IPS-NIHi11 (cell line): Measurements from ENCODE around the gene RPS10.
"Not testable (repeated sequence)": the region's sequence is repeated elsewhere in the genome, so short reads cannot be mapped to it uniquely, and the experiment has no call there.

Experiments
- DNase-seq: peaks from one replicate; pipeline ENCODE4 v3.0.0; 2012; ENCODE audit warnings: mixed read lengths, low spot score

RPS10 gene

DNA sequence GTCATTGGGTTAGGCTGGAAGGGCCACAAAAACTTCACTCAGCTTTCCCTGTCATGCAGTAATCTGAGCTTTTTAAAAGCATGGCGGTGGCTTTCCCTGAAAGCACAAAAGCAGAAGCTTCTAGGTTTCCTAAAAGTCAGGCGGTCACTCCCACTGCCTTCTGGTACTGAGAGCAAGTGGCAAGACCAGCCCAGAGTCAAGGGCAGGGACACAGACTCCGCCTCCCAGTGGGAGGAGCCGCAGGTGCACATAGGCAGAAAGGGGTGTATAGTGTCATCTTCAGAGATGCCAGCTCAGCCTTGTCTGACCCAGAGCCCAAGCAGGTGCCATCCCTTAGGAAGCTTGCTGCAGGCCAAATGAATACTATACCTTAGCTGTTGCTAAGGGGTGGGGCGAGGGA is 22.0 kb upstream of the RPS10 start:
- peak; percentile 74 for DNase-seq

- no peak for DNase-seq
These were observed 21.5 kb upstream of the RPS10 start for GRCh38 chr6:34447386-34447785.

DNA sequence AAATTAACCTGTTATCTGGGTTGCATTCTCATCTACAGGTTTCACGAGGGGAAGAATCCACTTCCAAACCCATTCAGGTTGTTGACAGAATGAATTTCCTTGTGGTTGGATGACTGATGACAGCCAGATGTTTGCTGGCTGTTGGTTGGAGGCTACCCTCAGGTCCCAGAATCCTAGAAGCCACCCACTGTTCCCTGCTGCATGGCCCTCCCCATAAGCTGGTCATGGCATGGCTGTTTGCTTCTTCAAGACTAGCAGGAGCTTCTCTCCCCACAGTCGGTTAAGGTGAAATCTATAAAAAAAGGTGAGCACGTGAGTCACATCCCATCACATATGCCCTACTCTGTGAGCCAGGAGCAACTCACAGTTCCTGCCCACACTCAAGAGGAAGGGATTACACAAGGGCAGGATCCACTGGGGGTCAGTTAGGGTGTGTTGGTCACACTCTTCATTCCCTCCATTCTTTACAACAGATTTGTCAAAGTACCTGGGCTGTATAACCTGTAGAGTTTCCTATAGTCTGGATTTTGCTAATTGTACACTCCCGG is 19.5 kb upstream of the RPS10 start:
- DNase-seq, result no peak

GRCh38 chr6:34441526-34441925 is 15.7 kb upstream of the RPS10 start:
- no peak for DNase-seq

- DNase-seq, result no peak
These were observed 13.6 kb upstream of the RPS10 start for GRCh38 chr6:34439442-34439841.

- DNase-seq, result no peak
These were observed 12.8 kb upstream of the RPS10 start for GRCh38 chr6:34438705-34439104.

GRCh38 chr6:34437644-34437970 is 11.7 kb upstream of the RPS10 start:
- no peak for DNase-seq

GRCh38 chr6:34436803-34437643 is 11.2 kb upstream of the RPS10 start:
- no peak for DNase-seq

- no peak for DNase-seq
These were observed 10.0 kb upstream of the RPS10 start for GRCh38 chr6:34435916-34436315.

DNA sequence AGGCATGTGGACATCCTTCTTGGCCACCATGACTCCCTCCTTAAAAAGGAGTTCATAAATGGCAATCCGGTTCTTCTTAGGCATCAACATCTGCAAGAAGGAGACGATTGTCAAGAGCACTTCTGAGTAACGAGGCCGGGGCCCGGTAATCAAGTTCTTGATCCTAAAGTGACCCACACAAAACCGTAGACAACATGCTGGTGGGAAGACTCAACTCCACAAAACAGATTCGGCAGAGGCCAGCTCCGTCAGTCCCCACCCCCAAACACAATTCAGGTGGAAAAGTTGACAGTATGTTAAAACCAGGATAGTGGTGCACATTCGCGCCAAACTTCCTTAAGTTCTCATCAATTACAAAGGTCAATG is 754 bp downstream of the RPS10 start:
- no peak for DNase-seq

GRCh38 chr6:34424200-34425131 is 1.4 kb downstream of the RPS10 start:
- no peak for DNase-seq

- no peak for DNase-seq
These were observed 2.6 kb downstream of the RPS10 start for GRCh38 chr6:34423254-34423653.

- DNase-seq, result no peak
These were observed 7.5 kb downstream of the RPS10 start for GRCh38 chr6:34418367-34418766.

- DNase-seq, result no peak
These were observed 8.9 kb downstream of the RPS10 start for GRCh38 chr6:34416877-34417371.

DNA sequence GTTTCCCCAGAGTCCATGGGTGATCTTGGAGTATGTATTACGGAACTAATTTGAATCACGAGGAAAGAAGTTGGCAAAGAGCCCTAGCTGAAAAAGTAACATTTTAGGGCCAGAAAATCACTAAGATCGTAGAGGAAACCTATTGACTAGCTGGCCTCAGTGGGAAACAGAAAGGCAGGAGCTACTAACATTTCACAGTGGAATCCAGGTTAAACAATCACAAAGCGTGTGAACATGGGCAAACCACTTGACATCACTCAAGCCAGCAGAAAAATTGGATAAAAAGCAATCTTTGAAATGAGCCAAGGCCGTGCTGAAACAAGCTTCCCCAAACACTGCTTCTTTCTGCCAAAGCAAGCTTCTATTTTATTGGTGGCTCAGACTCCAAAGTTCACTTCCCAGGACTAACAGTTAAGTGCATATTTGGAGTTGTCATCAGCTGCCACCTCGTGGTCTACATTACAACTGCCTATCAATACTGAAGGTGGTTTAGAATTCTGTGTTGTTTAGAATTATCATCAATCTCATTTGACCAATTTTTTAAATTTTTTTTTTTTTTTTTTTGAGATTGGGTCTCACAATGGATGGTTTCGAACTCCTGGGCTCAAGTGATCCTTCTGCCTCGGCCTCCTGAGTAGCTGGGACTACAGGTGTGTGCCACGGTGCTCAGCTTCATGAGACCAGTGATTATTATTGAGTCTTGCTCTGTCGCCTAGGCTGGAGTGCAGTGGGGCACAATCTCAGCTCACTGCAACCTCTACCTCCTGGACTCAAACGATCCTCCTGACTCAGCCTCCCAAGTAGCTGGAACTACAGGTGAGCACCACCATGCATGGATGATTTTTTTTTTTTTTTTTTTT is 10.6 kb downstream of the RPS10 start:
- no peak for DNase-seq

DNA sequence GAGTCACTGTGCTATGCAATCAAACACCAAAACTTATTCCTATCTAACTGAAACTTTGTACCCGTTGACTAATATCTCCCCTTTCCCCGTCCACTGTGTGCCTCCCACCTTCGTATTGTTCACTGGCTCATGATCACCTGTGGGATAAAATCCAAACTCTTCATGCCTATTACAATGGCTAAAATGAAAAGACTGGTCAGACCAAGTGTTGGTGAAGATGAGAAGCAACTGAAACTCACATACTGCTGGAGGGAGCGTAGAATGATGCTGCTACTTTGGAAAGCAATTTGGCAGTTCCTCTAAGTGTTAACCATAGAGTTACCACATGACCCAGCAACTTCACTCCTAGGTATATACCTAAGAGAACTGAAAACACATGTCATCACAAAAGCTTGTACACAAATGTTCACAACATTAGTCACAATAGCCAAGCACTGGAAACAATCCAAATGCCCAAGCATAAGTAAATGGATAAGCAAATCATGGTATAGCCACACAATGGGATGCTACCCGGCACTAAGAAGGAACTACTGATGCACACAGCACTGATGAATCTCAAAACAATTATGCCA is 13.1 kb downstream of the RPS10 start:
- no peak for DNase-seq

DNA sequence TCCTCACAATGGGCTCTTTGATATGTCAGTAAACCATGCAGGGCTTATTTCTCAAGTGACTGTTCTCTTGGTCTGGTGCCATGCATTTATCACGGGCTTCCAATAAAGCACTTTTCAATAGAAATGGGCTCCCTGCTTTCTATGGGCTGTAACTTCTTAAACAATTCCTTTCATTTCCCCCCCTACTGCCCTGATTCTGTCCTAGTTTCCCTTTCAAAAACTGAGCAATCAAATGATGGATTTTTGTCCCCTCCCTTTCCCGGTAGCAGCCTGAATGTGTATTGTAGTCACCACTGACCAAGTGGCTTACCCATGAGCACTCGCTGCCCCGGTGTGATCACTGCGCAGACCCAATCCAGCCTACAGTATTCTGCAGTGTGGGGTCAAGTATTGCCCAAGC is 13.9 kb downstream of the RPS10 start:
- DNase-seq, result no peak

- DNase-seq, result not testable (repeated sequence)
These were observed 18.0 kb downstream of the RPS10 start for GRCh38 chr6:34407915-34408314.

- no peak for DNase-seq
These were observed 29.4 kb downstream of the RPS10 start for GRCh38 chr6:34396518-34396917.

DNA sequence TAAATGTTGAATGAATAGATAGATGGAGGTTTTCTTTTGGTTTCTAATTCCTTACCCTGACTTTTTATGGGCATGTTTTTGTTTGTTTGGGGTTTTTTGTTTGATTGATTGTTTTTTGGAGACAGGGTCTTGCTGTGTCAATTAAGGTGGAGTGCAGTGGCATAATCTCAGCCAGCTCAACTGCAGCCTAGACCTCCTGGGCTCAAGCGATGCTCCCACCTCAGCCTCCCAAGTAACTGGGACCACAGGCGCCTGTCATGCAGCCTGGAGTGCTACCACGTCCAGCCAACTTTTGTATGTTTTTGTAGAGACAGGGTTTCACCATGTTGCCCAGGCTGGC is 31.9 kb downstream of the RPS10 start:
- DNase-seq, result no peak

DNA sequence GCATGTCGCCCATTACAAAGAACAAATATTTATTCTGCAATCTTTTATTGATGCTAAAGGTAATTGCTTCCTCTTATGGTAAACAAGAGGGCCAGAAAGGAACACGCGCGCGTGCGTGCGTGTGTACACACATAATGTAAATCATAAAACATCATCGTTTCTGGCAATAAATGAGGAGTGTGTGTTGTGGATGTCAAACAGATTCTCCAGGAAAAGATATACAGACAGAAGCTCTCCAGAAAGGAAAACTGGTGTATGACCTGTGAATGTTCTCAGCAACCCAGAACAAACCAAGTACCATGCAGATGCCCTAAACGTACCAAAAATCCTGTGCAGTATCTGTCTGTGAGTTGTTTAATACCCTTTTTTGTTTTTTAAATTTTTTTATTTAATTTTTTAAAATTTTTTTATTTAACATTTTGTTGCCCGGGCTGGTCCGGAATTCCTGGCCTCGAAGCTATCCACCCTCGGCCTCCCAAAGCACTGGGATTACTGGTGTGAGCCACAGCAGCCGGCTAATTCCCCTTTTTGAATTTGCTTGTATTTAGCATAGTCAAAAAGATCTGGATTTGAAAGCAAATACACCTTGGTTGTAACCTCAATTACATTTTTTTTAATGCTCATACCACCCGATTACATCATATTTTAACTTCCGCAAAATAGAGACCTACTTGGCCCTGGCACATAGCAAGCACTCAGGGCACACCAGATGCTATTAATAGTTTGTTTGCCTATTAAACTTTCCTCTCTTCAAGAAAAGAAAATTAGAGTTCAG is 32.5 kb downstream of the RPS10 start:
- DNase-seq, result no peak
